Measurements from ENCODE around the gene NUP205. TPM values are rescaled to one million over a fixed set of nuclear protein-coding genes. Genes with fewer than 3 reads are reported as not detected.

Gene NUP205
- total RNA-seq, 1 donor from 2014 or later = 66.1 TPM

- Mint-ChIP-seq H3K27me3 (ENCODE audit: unreplicated experiment) (peaks cover 4% of the 10 kb centered on the region), H3K27ac (ENCODE audit: unreplicated experiment) (no peak overlapping the region), H3K4me1 (ENCODE audit: unreplicated experiment) (no peaks in the 10 kb centered on the region), H3K4me3 (ENCODE audit: unreplicated experiment) (no peak overlapping the region), H3K9me3 (ENCODE audit: unreplicated experiment) (no peaks in the 10 kb centered on the region), H3K36me3 (ENCODE audit: low read depth, unreplicated experiment) (no peaks in the 10 kb centered on the region)
- no peak for TF ChIP-seq CTCF (IDR thresholded peaks at IDR 0.05; ENCODE audit: unreplicated experiment)
- no peak for DNase-seq (ENCODE audit: low spot score)
Measured at GRCh38 chr7:135527025-135527424, 30.7 kb upstream of the NUP205 start.

GRCh38 chr7:135536150-135536549 is 21.6 kb upstream of the NUP205 start:
- TF ChIP-seq CTCF (IDR thresholded peaks at IDR 0.05; ENCODE audit: unreplicated experiment) = no peak
- no peaks in the 10 kb centered on the region for H3K36me3 Mint-ChIP-seq (ENCODE audit: low read depth, unreplicated experiment)
- no peaks in the 10 kb centered on the region for H3K9me3 Mint-ChIP-seq (ENCODE audit: unreplicated experiment)
- H3K27ac Mint-ChIP-seq (ENCODE audit: unreplicated experiment) = no peak overlapping the region
- H3K4me3 Mint-ChIP-seq (ENCODE audit: unreplicated experiment) = no peak overlapping the region
- no peaks in the 10 kb centered on the region for H3K27me3 Mint-ChIP-seq (ENCODE audit: unreplicated experiment)
- peaks cover 13% of the 10 kb centered on the region for H3K4me1 Mint-ChIP-seq (ENCODE audit: unreplicated experiment)
- no peak for DNase-seq (ENCODE audit: low spot score)

- no peak overlapping the region for H3K27ac Mint-ChIP-seq (ENCODE audit: unreplicated experiment)
- H3K4me3 Mint-ChIP-seq (ENCODE audit: unreplicated experiment) = no peak overlapping the region
- DNase-seq (ENCODE audit: low spot score) = no peak
- no peaks in the 10 kb centered on the region for H3K9me3 Mint-ChIP-seq (ENCODE audit: unreplicated experiment)
- no peaks in the 10 kb centered on the region for H3K36me3 Mint-ChIP-seq (ENCODE audit: low read depth, unreplicated experiment)
- TF ChIP-seq CTCF (IDR thresholded peaks at IDR 0.05; ENCODE audit: unreplicated experiment) = no peak
- peaks cover 13% of the 10 kb centered on the region for H3K4me1 Mint-ChIP-seq (ENCODE audit: unreplicated experiment)
- no peaks in the 10 kb centered on the region for H3K27me3 Mint-ChIP-seq (ENCODE audit: unreplicated experiment)
Measured at GRCh38 chr7:135537453-135537852, 20.3 kb upstream of the NUP205 start.

- Mint-ChIP-seq H3K27me3 (ENCODE audit: unreplicated experiment) (no peaks in the 10 kb centered on the region), H3K4me3 (ENCODE audit: unreplicated experiment) (no peak overlapping the region), H3K36me3 (ENCODE audit: low read depth, unreplicated experiment) (no peaks in the 10 kb centered on the region), H3K9me3 (ENCODE audit: unreplicated experiment) (no peaks in the 10 kb centered on the region), H3K4me1 (ENCODE audit: unreplicated experiment) (peaks cover 13% of the 10 kb centered on the region), H3K27ac (ENCODE audit: unreplicated experiment) (peak overlapping the region; percentile 68)
- no peak for TF ChIP-seq CTCF (IDR thresholded peaks at IDR 0.05; ENCODE audit: unreplicated experiment)
- DNase-seq (ENCODE audit: low spot score) = no peak
Measured at GRCh38 chr7:135537905-135538304, 19.8 kb upstream of the NUP205 start.

GRCh38 chr7:135538376-135538775 is 19.3 kb upstream of the NUP205 start:
- TF ChIP-seq CTCF (IDR thresholded peaks at IDR 0.05; ENCODE audit: unreplicated experiment) = no peak
- no peak for DNase-seq (ENCODE audit: low spot score)
- Mint-ChIP-seq H3K9me3 (ENCODE audit: unreplicated experiment) (no peaks in the 10 kb centered on the region), H3K4me1 (ENCODE audit: unreplicated experiment) (peaks cover 13% of the 10 kb centered on the region), H3K4me3 (ENCODE audit: unreplicated experiment) (no peak overlapping the region), H3K36me3 (ENCODE audit: low read depth, unreplicated experiment) (no peaks in the 10 kb centered on the region), H3K27me3 (ENCODE audit: unreplicated experiment) (no peaks in the 10 kb centered on the region), H3K27ac (ENCODE audit: unreplicated experiment) (peak overlapping the region; percentile 68)

Measured in endothelial cell (in vitro differentiated cells).